ENCODE results near the gene TMEM219.

DNA sequence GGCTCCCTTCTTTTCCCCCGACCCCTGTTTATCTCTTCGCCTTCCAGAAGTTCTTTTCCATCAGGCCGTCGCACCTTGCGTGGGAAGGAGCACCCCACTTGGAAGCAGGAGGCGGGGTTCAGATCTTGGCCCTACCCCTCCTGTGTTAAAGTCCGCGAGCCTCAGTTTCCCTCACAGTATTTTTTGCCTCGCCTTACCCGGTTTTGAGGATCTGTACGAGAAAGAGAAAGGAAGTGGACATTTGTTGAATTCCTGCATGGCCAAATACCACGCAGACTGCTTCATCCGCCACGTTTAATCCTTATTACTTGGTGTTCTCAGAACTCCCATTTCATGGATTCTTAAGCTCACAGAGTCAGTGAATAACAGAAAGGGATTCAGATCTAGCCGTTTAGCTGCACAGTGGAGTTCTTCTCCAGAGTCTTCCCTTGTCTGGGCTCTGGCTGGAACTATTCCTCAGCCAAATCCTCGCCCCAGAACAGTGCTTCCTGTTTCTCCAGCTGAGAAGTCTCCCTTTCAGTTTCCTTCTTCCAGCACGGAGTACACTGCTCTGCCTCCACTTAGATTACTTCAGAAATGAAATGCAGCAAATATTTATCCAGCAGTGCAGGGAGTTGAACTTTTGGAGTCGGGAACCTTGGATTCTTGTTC, 590 bp downstream of the TMEM219 start:
- TF ChIP-seq POLR2A (IDR thresholded peaks at IDR 0.05; ENCODE audit: low read length): no peak
- TF ChIP-seq GATA1 (IDR thresholded peaks at IDR 0.05; ENCODE audit: low read depth, low read length): no peak

Measured in erythroblast (primary cell).